ENCODE results near the gene C15orf61.

DNA sequence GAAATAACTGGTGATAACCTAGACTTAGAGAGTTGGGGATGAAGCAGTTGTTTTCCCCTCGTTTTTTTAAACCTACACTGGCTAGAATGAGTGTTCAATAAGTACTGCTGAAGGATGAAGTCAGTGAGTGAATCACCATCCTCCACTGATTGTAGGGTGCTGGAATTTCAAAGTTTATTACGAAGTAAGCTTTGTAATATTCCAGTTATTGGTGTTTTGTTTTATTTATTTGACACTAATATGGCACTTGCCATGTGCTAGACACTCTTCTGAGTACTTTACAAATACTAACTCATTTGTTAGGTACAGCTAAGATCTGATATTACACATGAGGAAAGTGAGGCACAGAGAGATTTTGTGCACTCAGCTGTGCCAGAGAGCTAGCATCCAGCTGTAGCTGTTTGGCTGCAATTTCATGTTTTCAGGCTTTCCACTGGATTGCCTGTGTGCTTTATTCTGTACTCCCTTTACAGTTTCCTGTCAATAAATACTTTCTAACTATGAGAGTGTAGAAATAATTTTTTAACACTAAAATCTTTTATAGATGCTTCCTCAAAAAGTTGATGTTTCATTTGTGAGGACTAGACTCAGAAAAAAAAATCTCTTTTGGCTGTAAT lies 27.4 kb downstream of the C15orf61 start:
- TF ChIP-seq, protein P1, sequence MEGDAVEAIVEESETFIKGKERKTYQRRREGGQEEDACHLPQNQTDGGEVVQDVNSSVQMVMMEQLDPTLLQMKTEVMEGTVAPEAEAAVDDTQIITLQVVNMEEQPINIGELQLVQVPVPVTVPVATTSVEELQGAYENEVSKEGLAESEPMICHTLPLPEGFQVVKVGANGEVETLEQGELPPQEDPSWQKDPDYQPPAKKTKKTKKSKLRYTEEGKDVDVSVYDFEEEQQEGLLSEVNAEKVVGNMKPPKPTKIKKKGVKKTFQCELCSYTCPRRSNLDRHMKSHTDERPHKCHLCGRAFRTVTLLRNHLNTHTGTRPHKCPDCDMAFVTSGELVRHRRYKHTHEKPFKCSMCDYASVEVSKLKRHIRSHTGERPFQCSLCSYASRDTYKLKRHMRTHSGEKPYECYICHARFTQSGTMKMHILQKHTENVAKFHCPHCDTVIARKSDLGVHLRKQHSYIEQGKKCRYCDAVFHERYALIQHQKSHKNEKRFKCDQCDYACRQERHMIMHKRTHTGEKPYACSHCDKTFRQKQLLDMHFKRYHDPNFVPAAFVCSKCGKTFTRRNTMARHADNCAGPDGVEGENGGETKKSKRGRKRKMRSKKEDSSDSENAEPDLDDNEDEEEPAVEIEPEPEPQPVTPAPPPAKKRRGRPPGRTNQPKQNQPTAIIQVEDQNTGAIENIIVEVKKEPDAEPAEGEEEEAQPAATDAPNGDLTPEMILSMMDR (conservative IDR thresholded peaks at IDR 0.05), result no peak
- TF ChIP-seq ZFX (IDR thresholded peaks at IDR 0.05), result no peak

Measured in C4-2B (cell line).